Measurements from ENCODE around the gene BDP1.

DNA sequence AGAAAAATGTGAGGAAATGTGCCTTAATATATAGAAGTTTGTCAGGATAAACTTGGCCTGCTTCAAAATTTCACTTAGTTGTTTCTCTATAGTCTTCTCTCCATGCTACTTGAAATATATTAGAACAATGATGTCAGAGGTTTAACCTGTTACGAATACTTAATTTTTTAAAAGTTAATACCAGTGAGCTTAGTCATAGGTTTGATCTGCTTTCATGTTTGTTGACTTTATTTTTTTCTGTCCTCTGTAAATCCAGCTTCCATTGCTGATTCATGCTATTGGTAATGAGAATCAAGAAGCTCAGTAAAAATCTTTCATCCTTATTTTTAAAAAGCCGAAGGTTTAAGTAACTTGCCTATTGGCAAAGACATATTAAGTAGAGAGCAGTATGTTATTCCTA lies 27.9 kb downstream of the BDP1 start:
- TF ChIP-seq RAD21 (conservative IDR thresholded peaks at IDR 0.05 in 1 of 2, IDR thresholded peaks at IDR 0.05 in 1 of 2) (no peak), RNF2 (IDR thresholded peaks at IDR 0.05; ENCODE audit: borderline replicate concordance, low read depth) (no peak), POLR2A (IDR thresholded peaks at IDR 0.05; ENCODE audit: low read length) (no peak), HEYL (CRISPR knock-in tag; IDR thresholded peaks at IDR 0.05) (no peak), CBX2 (IDR thresholded peaks at IDR 0.05; ENCODE audit: borderline replicate concordance, low read depth) (no peak), POLR2AphosphoS2 (conservative IDR thresholded peaks at IDR 0.05; ENCODE audit: low read length) (no peak), EP300 (IDR thresholded peaks at IDR 0.05) (peak in 1 of 2 experiments; percentile 57; a peak in 1 of 5 replicates), HMGXB4 (CRISPR knock-in tag; IDR thresholded peaks at IDR 0.05; ENCODE audit: borderline replicate concordance) (no peak)
- TF ChIP-seq, protein P1, sequence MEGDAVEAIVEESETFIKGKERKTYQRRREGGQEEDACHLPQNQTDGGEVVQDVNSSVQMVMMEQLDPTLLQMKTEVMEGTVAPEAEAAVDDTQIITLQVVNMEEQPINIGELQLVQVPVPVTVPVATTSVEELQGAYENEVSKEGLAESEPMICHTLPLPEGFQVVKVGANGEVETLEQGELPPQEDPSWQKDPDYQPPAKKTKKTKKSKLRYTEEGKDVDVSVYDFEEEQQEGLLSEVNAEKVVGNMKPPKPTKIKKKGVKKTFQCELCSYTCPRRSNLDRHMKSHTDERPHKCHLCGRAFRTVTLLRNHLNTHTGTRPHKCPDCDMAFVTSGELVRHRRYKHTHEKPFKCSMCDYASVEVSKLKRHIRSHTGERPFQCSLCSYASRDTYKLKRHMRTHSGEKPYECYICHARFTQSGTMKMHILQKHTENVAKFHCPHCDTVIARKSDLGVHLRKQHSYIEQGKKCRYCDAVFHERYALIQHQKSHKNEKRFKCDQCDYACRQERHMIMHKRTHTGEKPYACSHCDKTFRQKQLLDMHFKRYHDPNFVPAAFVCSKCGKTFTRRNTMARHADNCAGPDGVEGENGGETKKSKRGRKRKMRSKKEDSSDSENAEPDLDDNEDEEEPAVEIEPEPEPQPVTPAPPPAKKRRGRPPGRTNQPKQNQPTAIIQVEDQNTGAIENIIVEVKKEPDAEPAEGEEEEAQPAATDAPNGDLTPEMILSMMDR (IDR thresholded peaks at IDR 0.05): no peak
- TF ChIP-seq, protein P2, sequence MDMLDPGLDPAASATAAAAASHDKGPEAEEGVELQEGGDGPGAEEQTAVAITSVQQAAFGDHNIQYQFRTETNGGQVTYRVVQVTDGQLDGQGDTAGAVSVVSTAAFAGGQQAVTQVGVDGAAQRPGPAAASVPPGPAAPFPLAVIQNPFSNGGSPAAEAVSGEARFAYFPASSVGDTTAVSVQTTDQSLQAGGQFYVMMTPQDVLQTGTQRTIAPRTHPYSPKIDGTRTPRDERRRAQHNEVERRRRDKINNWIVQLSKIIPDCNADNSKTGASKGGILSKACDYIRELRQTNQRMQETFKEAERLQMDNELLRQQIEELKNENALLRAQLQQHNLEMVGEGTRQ (IDR thresholded peaks at IDR 0.05): no peak

Data from A549 (cell line).